ENCODE data around the gene PFDN5.
"Not testable (repeated sequence)": the region's sequence is repeated elsewhere in the genome, so short reads cannot be mapped to it uniquely, and the experiment has no call there.

Gene PFDN5

GRCh38 chr12:53330671-53331070 is 35.3 kb downstream of the PFDN5 start:
- no peak for DNase-seq

- not testable (repeated sequence) for DNase-seq
These were observed 37.0 kb downstream of the PFDN5 start for GRCh38 chr12:53332339-53332738.

GRCh38 chr12:53332744-53333143 is 37.4 kb downstream of the PFDN5 start:
- DNase-seq: no peak

- no peak for DNase-seq
These were observed 37.9 kb downstream of the PFDN5 start for GRCh38 chr12:53333289-53333688.

- DNase-seq: no peak
These were observed 38.5 kb downstream of the PFDN5 start for GRCh38 chr12:53333845-53334244.

- no peak for DNase-seq
These were observed 39.5 kb downstream of the PFDN5 start for GRCh38 chr12:53334822-53335221.

- no peak for DNase-seq
These were observed 40.9 kb downstream of the PFDN5 start, which contains the start of gene SP7 for GRCh38 chr12:53336181-53336681. Gene SP7, minus strand, starts transcription at chr12:53336354. Its CDS starts 708 bp downstream, at chr12:53335646.

GRCh38 chr12:53338017-53338416 is 42.7 kb downstream of the PFDN5 start:
- no peak for DNase-seq

- no peak for DNase-seq
These were observed 43.6 kb downstream of the PFDN5 start for GRCh38 chr12:53338916-53339315.

- no peak for DNase-seq
These were observed 45.1 kb downstream of the PFDN5 start for GRCh38 chr12:53340398-53340797.

- DNase-seq: no peak
These were observed 48.1 kb downstream of the PFDN5 start for GRCh38 chr12:53343449-53343848.

GRCh38 chr12:53343969-53344368 is 48.6 kb downstream of the PFDN5 start:
- DNase-seq: peak; percentile 28

- DNase-seq: no peak
These were observed 49.1 kb downstream of the PFDN5 start for GRCh38 chr12:53344487-53344823.

GRCh38 chr12:53344824-53345485 is 49.6 kb downstream of the PFDN5 start:
- DNase-seq: peak; percentile 83

GRCh38 chr12:53345486-53346188 is 50.3 kb downstream of the PFDN5 start:
- no peak for DNase-seq

GRCh38 chr12:53346491-53346890 is 51.1 kb downstream of the PFDN5 start:
- no peak for DNase-seq

- DNase-seq: no peak
These were observed 52.6 kb downstream of the PFDN5 start for GRCh38 chr12:53347905-53348304.

Measured in CD4-positive, alpha-beta T cell treated with Interleukin-17A for 4 hours (primary cell).